Umbilical cord (tissue), 2 donors: ENCODE results near the gene SLC66A1. TPM values are rescaled to one million over a fixed set of nuclear protein-coding genes. Genes with fewer than 3 reads are reported as not detected.

ENCODE experiments used
- DNase-seq: peaks from one replicate; pipeline ENCODE4 v3.0.0-alpha.2; 2015; ENCODE audit warnings: low spot score
- total RNA-seq: library from RNA; depleted of rRNA; stranded (reverse); fragments of >200 nt; gene quantifications from one replicate; pipeline ENCODE4 v1.2.3, GENCODE V29; 2014; ENCODE audit warnings: low replicate concordance; ENCODE audit not compliant: insufficient read depth

The SLC66A1 gene
- total RNA-seq, 1 donor from 2014 or later: 9.4 TPM

DNA sequence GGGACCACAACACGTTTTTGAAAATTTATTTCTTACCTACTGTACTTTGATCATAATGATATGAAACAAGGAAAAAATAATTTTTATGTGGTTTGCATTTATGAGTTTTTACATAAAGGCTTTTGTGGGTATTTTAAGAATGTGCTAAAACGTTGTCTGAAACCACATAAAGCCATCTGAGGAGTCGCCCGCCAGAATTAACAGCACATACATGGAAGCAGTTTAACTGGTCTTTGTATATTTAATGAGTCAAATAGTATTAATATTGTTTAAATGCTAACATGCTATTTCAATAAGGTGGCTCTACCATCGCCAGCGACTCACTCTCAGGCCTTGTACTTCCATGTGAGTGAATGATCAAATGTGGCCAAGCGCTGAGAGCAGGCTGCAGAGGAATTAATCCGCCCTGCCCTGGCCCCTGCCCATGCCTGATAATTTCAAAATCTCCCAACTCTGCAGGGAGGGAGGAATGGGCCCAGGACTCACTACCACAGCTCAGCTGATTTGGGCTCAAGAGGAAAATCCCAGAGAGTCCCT is 49.6 kb downstream of the SLC66A1 start:
- peak; percentile 72 for DNase-seq

DNA sequence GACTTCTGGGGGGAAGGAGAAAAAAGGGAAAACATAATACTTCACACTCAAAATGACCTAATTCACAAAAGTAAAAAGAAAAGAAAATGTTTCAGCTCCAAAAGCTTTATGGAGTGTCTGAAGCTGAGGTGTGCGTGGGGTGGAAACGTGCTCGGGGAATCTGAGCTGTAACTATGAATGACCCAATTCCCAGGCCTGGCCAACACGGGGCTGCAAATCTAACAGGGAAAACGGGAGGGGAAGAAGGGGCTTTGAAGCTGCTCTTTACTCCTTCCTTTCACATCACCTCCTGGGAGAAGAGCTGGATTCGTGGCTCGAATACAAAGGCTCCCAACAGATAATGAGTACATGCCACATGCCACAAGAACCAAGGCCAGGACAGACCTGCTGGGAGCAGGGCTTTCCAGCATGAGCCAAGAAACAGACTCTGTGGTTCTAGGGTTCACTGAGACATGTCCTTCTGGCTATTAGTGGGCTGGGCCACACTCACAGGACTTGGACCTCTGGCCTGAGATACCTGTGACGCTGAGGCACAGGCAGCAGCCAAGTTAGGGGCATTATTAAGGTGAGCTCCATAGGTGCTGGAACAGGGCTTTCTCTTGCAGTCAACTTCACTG is 51.5 kb downstream of the SLC66A1 start:
- DNase-seq: no peak

DNA sequence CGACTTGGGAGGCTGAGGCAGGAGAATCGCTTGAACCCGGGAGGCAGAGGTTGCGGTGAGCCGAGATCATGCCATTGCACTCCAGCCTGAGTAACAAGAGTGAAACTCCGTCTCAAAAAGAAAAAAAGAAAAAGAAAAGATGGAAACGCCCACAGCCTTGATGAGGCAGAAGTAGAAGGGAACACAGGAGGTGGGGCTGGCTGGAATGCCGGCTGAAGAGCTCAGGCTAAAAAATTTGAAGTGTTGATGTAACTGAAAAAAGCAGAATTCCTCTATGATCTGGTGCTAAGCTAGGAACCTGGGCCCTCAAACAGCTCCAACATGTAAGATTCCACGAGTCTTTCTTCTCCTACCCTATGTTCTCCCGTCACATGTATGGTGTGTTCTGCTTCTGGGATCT is 53.6 kb downstream of the SLC66A1 start:
- DNase-seq: peak; percentile 65

DNA sequence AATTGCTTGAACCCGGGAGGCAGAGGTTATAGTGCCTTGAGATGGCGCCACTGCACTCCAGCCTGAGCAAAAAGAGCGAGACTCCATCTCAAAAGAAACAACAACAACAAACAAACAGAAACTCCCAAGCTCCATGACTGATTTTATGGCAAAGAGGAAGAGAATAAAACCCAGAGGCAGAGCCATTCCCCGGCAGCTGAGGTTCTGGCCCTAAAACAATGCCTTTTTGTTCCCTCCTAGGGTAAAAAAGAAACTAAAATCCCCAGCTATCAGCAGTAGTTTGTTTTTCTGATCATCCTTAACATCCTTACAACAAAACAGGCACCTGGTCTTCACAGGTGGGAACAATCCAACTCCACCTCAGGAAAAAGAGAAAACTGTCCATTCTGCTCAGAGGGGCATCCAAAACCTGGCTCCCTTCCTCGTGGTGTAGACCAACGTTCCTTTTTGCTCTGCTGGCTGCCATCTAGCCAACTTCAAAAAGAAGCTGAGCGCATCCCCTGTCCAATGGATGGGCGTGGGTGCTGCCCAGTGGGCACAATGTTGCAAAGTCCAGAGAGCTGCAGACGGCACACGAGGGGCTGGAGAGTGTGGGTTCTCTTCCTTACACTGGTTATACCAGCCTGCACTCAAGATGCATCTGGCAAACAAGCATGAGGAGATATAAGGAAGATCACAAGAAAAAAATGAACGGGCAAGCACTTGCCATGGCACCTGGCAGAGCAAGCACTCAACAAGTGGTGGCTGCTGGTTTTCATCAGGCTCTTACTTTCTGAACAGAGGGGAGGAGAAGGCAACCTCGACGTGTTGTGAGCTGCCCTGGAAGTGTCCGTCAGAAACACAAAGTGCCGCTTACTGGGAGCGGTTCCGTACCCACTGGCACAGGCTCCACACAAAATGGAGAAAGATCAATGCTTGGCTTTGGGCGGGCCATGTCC is 54.7 kb downstream of the SLC66A1 start:
- DNase-seq: no peak

DNA sequence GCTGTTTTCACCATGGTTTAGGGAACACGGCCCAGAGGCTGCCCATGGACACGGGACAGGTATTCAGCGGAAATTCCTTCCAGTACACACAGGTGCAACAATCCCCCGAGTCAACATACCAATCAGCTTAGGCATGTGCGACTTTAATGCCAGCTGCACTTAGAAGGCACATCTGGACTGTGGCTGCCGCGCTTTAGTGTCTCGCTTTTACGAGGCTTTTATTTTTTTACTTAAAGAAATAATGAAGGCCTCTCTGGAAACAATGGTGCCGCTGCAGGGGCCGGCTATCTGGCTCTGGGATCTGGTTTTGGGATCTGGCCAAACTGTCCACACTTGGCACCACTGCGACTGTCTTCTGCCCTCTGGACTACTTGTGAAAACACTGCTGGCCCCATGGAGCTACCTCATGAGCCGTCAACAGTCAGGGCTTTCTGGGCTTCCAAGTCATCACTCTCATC is 55.5 kb downstream of the SLC66A1 start:
- no peak for DNase-seq

DNA sequence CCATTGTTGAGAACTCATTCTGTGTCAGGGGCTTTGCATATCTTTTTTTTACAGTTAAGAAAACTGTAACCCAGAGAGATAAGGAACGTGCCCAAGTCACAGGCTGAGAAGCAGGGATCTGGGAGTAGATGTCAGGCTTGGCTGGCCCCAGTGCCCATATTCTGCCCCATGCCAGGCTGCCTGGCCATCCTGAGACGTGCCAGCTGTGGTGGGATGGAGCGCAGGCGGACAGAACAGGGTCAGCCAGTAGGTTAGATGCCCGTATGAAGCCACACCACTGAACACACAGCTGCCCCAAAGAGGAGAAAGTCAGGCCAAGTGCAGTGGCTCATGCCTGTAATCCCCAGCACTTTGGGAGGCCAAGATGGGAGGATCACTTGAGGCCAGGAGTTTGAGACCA is 55.9 kb downstream of the SLC66A1 start:
- DNase-seq: no peak

DNA sequence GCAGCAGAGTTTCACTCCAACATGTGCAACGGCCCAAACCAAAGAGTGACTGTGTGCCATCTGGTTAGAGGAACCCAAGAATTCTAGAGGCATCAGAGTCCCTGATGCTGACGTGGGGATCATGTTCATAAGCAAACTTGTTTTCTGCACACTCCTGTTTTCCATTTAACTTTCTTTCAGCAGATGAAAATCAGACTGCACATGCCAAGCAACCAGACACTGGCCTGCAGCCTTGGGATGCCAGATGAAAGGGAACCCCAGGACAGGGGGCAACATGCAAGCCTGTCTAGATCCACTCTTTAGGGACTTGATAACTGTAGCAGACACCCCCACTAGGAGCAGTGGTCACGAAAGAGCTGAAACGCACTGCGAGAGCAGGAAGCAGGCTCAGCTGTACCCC is 56.8 kb downstream of the SLC66A1 start:
- no peak for DNase-seq

DNA sequence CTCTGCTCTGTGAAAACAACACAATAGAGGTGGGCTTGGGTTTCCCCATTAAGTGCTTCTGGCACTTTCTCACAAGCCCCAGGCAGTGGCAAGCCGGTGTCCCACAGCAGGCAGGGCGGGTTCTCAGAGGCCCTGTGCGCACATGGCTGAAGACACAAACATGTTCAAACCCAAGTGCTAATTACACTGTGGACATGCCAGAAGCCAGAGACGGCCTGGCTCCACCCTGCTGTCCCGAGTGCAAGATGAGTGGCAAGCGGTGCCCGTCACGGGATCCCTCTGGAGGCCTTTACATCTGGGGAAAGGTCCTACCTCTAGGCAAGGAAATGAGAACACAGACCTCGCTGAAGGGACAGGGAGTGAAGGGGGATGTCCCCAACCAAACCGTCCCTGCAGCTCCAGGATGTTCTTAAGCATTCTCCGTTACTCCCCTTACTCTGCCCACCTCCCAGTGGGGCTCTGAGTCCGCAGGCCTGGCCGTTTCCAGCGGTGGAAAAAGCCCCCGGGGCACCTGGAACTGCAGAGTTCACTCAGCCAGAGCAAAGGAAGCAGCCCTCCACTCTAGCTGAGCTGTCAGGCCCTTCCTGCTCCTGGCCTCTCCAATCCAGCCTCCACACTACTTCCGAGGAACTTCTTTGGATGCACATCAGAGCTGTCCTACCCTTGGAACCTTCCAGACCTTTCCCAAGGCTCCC is 57.4 kb downstream of the SLC66A1 start:
- no peak for DNase-seq

DNA sequence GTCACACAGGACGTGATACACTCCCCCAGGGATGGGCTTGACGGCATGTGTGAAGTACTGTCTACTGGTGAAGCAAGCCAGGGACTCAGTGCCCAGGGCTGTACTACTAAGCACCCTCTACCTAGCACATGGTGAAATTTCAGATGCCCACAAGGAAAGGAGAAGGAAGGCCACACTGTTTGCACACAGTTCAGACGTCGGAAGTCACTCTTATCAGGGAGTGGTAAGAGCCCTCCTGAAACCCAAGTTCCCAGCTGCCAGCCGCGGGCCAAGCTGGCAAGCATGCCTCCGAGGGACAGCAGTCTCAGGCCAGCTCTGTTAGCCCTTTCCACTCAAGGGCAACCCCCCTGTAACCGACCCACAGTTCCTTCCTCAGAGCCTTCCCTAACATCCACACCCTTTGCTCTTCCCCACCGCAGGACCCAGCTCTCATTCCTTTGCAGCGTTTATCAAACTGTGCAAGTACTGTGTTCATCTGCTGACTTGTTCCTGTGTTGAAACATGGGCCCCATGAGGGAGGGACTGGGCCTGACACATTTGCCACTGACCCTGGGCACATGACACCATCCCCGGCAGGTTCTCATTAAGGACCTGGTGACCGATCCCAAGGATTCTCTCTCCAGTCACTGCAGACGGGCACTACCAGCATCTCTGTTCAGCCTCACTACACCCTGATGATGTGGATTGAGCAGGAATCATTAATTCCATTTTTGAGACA is 58.5 kb downstream of the SLC66A1 start:
- DNase-seq: no peak

DNA sequence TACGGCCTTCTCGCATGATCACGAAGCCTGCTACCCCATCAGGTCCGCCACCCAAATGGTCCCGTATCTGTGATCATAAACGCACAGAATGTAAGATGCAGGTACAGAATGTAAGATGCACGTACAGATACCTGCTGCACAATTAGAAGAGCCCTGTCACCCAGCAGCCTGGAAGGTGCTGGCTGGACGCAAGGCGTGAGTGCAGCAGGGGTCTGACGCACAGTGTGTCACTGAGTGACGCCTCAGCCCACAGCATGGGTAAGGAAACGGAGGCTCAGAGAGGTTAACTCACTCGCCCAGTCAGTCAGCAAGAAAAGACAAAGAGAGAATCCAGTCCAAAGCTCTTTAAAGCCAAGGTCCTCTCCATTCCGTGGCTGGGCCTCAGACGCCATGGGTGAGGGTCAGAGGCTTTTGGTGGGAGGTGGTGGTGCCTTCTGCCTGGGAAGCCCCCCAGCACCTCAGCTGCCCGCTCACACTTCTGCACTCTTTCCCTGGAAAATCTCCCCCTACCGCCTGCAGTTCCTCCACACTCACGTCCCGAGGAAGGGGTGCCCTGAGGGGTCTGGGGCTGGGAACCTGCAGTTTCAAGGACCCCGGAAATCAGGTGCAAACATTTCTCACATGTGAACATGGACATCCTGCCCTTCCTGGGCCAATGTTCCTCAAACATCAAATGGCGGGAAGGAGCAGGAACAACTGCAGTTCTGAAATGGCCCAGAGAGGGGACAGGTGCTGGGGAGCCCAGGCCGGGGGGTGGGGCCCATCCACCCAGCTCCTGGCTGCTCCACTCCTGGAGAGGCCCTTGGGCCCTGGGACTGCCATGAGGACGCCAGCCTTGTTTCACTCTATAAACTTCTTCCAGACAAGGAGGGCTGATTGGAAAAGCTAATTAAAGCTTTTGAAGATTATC is 59.4 kb downstream of the SLC66A1 start:
- no peak for DNase-seq

DNA sequence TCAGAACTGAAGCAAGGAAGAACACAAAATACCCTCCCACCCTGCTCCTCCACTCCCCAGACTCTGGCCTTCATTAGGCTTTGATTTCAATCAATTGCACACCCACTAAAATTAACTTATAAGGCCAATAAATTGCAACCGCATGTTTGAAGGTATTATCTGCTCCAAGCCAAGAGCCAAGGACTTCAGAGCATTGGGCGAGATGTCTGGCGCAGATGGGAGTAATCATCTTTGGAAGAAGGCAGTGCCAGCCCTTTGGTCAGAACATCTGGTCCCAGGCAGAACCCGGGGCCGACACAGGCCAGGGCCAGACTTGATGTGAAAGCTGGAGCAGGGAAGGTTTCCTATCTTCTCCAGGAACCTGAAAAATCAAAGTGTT is 60.0 kb downstream of the SLC66A1 start:
- DNase-seq: no peak

DNA sequence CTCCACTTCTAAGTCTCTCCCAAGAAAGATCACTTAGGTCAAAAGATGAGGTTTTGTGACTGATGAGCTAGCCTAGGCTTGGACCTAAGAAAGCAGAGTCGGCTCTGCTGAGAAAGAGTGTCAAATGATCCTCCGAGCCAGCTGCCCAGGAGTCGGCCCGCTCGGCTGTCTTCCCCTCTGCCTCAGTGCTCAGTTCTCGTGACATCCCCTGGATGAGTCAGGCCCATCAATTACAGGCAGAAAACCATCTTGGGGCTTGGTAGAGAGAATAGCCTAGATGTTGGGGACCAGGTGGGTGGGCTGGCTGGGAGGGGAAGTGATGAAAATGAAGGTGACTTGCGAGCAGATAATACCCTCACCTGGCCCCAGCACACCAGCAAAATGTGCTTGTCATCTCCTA is 60.5 kb downstream of the SLC66A1 start:
- no peak for DNase-seq

DNA sequence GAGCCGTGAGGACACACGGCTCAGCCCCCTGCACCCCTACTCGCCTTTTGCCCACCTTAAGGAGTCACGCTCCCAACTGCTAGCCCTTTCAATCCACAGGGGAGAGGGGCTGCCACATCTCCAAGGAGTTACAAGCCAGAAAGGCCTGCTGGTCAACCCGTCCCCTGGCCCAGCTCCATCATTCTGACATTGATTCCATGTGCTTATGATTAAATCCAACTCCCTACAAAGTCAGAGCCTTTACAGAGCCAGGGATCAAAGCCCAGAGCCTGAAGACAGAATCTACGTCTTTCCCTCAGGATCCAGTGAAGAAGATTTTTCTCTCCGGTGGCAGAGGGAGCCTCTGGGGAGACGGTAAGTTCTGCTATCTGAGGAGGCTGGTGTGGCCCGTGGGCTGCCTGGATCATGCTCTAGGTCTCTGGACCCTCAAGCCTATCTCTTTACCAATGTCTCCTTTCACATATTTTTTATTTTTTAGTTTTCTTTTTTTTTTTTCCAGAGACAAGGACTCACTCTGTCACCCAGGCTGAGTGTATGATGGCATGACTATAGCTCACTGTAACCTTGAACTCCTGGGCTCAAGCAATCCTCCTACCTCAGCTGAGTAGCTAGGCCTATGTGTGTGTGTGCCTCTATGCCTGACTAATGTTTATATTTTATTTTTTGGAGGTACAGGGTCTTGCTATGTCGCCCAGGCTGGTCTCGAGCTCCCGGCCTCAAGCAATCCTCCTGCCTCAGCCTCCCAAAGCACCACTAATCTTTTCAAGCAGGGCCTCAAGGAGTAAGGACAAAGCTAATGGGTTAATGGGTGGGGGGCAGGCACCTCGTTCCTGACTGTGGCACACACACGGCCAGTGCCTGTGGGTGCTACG is 61.3 kb downstream of the SLC66A1 start:
- peak; percentile 81 for DNase-seq

DNA sequence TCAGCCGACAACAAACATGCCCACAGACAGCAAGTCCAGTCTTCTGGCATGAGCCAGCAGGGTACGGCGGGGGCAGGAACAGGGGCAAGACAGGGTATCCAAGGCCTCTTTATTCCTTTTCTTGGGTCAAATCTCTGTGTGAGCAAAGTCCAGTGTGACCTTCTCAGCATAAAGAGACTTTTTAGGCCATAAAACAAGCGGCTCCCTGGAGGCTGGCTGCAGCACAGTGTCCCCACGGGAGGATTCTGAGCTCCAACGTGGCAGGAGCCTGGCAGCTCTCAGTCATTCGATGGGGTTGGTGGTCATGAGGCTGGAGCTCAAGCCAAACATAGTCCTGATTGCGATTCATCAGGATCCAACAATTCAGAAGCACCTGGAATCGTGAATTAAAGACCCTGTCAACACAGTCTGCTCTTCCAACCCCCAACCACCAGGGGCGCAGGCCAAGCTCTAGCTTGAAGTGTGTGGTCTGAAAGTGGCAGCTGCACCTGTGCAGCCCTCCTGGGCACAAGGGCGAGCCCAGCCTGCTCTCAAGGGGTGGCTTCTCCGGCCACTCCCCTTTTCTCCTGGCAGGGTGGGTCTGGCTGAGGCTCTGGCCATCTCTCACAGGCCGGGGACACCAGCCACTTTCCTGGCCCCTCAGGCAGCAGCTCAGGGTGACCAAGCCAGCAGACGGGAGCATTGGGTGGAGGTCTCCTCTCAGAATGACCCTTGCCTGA is 62.1 kb downstream of the SLC66A1 start:
- no peak for DNase-seq

DNA sequence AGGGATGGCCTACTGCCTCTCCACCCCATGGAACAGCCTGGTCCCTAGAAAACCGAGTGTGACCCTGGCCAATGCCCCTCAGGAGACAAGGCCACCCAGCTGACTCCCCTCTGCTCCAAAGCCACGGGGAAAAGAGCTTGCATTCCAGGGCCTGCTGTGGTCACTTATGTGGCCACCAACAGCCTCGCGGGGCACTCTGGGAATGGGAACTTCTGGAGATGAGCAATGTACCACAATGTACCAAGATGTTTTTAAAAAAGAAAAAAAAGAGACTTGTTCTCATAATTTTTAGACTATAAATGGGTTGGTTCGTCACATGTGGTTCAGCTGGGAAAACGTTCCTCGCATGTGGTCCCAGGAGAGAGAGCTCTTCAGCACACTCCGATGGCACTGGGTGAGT is 62.8 kb downstream of the SLC66A1 start:
- no peak for DNase-seq

DNA sequence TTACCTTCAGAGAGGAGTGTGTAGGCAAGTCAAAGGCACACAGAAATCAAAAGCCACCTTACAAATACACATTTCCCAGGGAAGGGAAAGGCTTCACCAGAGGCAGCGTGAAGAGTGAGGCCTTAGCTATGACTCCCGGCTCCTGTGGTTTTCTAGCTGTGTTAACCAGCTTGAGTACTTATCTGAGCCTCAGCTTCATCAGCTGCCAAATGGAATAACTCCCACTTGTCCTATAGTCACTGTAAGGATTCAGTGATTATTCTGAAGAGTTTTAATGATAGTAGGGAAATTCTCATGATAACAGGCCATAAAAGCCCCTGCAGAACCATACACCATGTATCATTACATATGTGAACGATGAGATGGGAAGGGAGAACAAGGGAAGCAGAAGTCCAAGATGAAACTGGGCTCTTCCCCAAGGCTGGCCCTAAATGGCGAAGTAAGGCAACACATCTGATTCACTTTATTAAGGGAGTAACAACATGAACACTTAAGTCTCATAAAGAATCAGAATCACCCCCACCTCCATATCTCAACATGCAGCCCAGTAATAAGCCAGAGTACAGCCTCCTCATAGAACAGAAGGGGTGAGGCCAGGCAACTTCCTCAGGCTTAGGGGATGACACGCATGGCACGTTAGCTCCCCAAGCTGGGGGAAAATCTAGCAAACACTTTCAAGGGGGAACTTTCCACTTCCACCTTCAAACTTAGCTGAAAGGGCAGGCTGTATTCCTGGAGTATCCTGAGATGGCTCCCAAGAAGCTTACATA is 63.7 kb downstream of the SLC66A1 start:
- DNase-seq: peak; percentile 31

DNA sequence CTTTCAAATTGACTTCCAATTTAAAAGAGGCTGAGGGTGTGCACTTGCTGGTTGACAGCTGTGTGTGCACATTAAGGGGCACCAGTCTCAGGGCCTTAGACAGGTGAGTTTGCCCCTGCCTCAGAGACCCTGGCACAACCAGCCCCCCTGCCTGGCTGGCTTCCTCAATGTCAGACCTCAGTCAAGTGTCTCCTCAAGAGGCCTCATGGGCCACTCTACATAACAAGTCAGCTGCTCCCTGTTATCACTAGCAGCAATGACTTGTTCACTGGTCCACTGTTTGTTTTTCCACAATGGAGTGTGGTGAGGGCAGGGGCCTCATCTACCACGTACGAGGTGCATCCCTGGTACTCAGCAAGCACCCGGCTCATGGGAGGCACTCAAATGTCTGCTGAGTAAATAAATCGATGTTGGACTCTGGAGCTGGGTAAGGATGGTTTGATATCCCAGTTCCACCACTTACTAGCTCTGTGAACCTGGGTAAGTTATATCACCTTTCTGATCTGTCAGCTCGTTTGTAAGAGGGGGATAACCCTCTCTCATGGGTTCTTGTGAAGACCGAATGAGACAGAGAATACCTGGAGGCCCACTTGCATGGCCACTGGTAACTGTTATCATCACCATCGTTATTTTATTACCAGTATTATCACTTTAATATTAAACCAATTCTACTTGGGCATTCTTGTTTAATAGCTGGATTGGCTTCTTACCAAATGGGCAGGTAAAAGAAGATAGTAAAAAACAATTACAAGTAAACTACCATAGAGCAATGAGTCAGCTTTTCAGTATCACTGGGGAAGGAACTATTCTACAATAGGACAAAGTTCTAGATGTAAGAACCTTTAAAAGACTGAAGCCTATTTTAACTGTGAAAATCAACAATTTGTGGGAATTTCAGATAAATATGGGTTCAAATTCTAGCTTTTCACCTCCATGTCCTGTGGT is 64.6 kb downstream of the SLC66A1 start:
- no peak for DNase-seq
